Measurements from ENCODE around the gene APBA2. TPM values are rescaled to one million over a fixed set of nuclear protein-coding genes. Genes with fewer than 3 reads are reported as not detected.

APBA2 gene
- total and polyA plus RNA-seq, 11 donors: 0.16 to 1.3 (median 0.40) TPM; not detected in 2

DNA sequence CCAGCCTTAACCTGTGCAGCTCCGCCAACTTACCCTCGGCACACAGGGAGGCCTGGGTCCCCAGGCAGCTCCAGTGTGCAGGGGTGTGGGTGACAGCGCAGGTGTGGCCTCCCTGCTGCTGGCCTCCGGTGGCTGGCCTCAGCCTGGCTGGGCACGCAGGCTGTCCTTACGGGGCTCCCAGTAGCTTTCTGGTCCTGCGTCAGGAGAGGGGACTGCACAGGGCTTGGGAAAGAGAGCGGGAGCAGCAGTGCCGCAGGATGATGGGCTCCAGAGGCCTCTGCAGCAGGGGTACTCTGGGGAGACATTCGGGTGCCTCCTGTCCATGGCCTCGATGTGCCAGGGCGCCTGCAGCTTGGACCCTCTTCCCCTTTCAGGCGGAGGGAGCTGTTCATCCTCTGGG is 9.4 kb downstream of the APBA2 start:
- 87 to 93% (median 88%) methylated on average over 10 to 13 of the region's 13 CpGs for WGBS, 4 donors
- intact Hi-C loops (cut with DNase I): no loop called here
- no peaks in the 10 kb centered on the region for H3K36me3 ChIP-seq
- no peaks in the 10 kb centered on the region for H3K27me3 ChIP-seq
- TF ChIP-seq, protein P1, sequence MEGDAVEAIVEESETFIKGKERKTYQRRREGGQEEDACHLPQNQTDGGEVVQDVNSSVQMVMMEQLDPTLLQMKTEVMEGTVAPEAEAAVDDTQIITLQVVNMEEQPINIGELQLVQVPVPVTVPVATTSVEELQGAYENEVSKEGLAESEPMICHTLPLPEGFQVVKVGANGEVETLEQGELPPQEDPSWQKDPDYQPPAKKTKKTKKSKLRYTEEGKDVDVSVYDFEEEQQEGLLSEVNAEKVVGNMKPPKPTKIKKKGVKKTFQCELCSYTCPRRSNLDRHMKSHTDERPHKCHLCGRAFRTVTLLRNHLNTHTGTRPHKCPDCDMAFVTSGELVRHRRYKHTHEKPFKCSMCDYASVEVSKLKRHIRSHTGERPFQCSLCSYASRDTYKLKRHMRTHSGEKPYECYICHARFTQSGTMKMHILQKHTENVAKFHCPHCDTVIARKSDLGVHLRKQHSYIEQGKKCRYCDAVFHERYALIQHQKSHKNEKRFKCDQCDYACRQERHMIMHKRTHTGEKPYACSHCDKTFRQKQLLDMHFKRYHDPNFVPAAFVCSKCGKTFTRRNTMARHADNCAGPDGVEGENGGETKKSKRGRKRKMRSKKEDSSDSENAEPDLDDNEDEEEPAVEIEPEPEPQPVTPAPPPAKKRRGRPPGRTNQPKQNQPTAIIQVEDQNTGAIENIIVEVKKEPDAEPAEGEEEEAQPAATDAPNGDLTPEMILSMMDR (IDR thresholded peaks at IDR 0.05): no peak
- no peak for TF ChIP-seq POLR2A (IDR thresholded peaks at IDR 0.05)
- ATAC-seq: no peak
- H3K27ac ChIP-seq: no peak overlapping the region
- H3K4me1 ChIP-seq: no peaks in the 10 kb centered on the region
- no peaks in the 10 kb centered on the region for H3K9me3 ChIP-seq
- no peak for DNase-seq
- no peak overlapping the region for H3K4me3 ChIP-seq

DNA sequence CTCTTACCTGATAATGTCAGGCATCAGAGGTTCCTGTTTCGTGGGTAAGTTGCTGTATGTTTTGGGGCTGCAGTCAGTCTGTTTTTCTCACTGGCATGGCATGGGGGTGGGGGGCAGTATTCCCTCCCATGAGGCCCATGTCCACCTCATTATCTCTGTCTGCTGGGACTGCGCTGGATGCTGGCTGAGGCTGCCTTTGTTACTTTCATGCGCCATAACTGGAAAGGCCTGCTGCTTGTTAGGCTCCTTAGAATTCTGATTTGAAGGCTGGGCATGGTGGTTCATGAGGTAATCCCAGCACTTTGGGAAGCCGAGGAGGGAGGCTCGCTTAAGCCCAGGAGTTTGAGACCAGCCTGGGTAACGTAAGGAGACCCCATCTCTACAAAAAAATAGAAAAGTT is 9.8 kb downstream of the APBA2 start:
- no peak overlapping the region for H3K27ac ChIP-seq
- no peaks in the 10 kb centered on the region for H3K9me3 ChIP-seq
- H3K4me3 ChIP-seq: no peak overlapping the region
- H3K36me3 ChIP-seq: no peaks in the 10 kb centered on the region
- ATAC-seq (no peak), DNase-seq (no peak)
- TF ChIP-seq POLR2A (IDR thresholded peaks at IDR 0.05): no peak
- TF ChIP-seq, protein P1 (IDR thresholded peaks at IDR 0.05): no peak
- 76 to 93% (median 87%) methylated on average over 6 of the region's 6 CpGs for WGBS, 4 donors
- no peaks in the 10 kb centered on the region for H3K27me3 ChIP-seq
- intact Hi-C loops (cut with DNase I): no loop called here
- no peaks in the 10 kb centered on the region for H3K4me1 ChIP-seq

DNA sequence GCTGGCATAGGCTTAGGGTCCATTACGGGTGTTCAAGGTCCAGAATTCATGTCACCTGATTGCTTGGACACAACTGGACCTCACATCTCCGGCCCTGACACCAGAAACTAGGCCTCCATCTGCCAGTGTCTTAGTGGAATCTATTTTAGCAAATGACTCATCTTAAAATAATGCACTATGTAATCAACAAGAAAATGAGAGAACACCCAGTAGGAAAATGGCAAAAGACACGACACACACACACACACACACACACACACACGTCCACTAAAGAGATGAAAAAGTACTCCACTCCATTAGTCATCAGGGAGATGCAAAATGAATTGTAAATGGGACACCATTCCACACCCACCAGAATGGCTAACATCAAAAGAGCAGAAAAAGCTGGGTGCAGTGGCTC is 11.2 kb downstream of the APBA2 start:
- no peak overlapping the region for H3K27ac ChIP-seq
- H3K4me3 ChIP-seq: no peak overlapping the region
- TF ChIP-seq POLR2A (IDR thresholded peaks at IDR 0.05): no peak
- TF ChIP-seq, protein P1 (IDR thresholded peaks at IDR 0.05): no peak
- H3K4me1 ChIP-seq: no peaks in the 10 kb centered on the region
- H3K9me3 ChIP-seq: no peaks in the 10 kb centered on the region
- ATAC-seq (no peak), DNase-seq (no peak)
- intact Hi-C loops (cut with DNase I): no loop called here
- H3K27me3 ChIP-seq: no peaks in the 10 kb centered on the region
- 41 to 60% (median 57%) methylated on average over 4 of the region's 4 CpGs for WGBS, 4 donors
- H3K36me3 ChIP-seq: no peaks in the 10 kb centered on the region

DNA sequence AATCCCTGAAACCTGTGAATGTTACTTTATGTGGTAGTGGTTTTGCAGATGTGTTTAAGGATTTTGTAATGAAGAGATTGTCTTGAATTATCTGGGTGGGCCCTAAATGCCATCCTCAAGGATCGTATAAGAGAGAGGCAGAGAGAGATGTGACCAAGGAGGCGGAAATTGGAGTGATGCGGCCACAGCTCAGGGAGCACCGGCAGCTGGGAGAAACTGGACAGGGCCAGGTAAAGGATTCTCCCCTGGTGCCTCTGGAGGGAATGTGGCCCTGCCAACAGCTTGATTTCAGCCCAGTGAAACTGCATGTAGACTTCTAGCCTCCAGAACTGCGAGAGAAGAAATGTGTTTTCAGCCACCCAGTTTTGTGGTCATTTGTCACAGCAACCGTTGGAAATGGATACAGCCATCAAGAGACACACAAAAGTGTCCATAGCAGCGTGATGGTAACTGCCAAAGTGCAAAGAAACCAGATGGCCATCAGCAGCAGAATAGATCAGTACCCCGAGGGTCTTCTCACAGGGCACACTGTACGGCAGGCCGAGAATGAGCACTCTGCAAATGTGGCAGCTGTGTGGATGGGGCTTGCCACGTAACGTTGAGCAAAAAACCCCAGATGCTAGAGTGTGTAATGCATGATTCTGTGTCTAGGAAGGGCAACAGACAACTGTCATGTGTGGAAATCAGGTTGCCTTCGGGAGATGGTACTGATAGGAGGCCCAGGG is 12.2 kb downstream of the APBA2 start:
- H3K27ac ChIP-seq: no peak overlapping the region
- DNase-seq (no peak), ATAC-seq (no peak)
- H3K27me3 ChIP-seq: no peaks in the 10 kb centered on the region
- 88 to 93% (median 91%) methylated on average over 13 of the region's 13 CpGs for whole genome bisulfite sequencing, 4 donors
- H3K36me3 ChIP-seq: no peaks in the 10 kb centered on the region
- no peaks in the 10 kb centered on the region for H3K4me1 ChIP-seq
- intact Hi-C loops (cut with DNase I): no loop called here
- no peak overlapping the region for H3K4me3 ChIP-seq
- TF ChIP-seq, protein P1 (IDR thresholded peaks at IDR 0.05): no peak
- TF ChIP-seq POLR2A (IDR thresholded peaks at IDR 0.05): no peak
- no peaks in the 10 kb centered on the region for H3K9me3 ChIP-seq

All from heart left ventricle (tissue), 16 donors.